H1 (cell line): ENCODE data around the gene LPAR2. TPM values are rescaled to one million over a fixed set of nuclear protein-coding genes. Genes with fewer than 3 reads are reported as not detected.

Experiments
- BRCA1 ChIP-seq: IDR thresholded peaks from 2 replicates; pipeline ENCODE4 v1.6.1; 2012; ENCODE audit warnings: low read depth, low read length, improper control_type of control experiment
- E2F6 ChIP-seq: IDR thresholded peaks from 2 replicates; pipeline ENCODE4 v1.6.1; 2012; ENCODE audit warnings: inconsistent platforms
- EZH2 ChIP-seq: fragments of 200-600 bp; sonication (generic); IDR thresholded peaks from 2 replicates; pipeline ENCODE4 v1.7.1; 2012; ENCODE audit warnings: low read depth, mild to moderate bottlenecking, moderate library complexity, low read length, inconsistent platforms; ENCODE audit not compliant: severe bottlenecking
- GABPA ChIP-seq: IDR thresholded peaks from 2 replicates; pipeline ENCODE4 v1.6.1; 2011; ENCODE audit warnings: mild to moderate bottlenecking, low read length, moderate library complexity, borderline replicate concordance; ENCODE audit not compliant: insufficient read depth
- JUN ChIP-seq: IDR thresholded peaks from 2 replicates; pipeline ENCODE4 v1.6.1; 2011; ENCODE audit warnings: low read depth, mild to moderate bottlenecking, improper control_type of control experiment, low read length
- KDM1A ChIP-seq: fragments of 200-600, 300-600 bp; sonication (generic); IDR thresholded peaks from 2 replicates; pipeline ENCODE4 v1.7.1; 2016; ENCODE audit warnings: mild to moderate bottlenecking, low read length, borderline replicate concordance
- NANOG ChIP-seq: IDR thresholded peaks from 2 replicates; pipeline ENCODE4 v1.6.1; 2011; ENCODE audit warnings: low read length, low read depth, mild to moderate bottlenecking, inconsistent platforms; ENCODE audit not compliant: insufficient read depth, poor library complexity, severe bottlenecking
- POLR2AphosphoS5 ChIP-seq: IDR thresholded peaks from 2 replicates; pipeline ENCODE4 v1.6.1; 2011; ENCODE audit warnings: low read depth, low read length
- RBBP5 ChIP-seq: IDR thresholded peaks from 2 replicates; pipeline ENCODE4 v1.7.1; 2012; ENCODE audit warnings: low read depth, mild to moderate bottlenecking, inconsistent platforms, low read length, moderate library complexity, borderline replicate concordance
- polyA plus RNA-seq, 7 experiments: library from polyadenylated mRNA; depleted of rRNA in 3 of 7; stranded (reverse) in 5 of 7; unstranded in 2 of 7; fragments of >200 nt in 5 of 7; fragments of 200-250 nt in 2 of 7; gene quantifications; 1 replicate in 5 of 7; 2 replicates in 1 of 7; 4 replicates in 1 of 7; pipeline versions ENCODE4 v1.2.1 to v1.2.3, GENCODE V29; 2011 to 2013; ENCODE audit warnings: missing spikeins in 2 of 7, mixed read lengths in 2 of 7
- total RNA-seq: library from RNA; stranded (reverse); fragmentation: NEBNext Ultra II Directional; extraction: Animal tissue kit (Norgen Biotek cat#: 25700); gene quantifications from 2 replicates; pipeline ENCODE4 v1.2.1, GENCODE V29; 2021

The LPAR2 gene
- total and polyA plus RNA-seq, 2 of the 8 experiments (the other 6 are each of a cell fraction or from before 2014, with no cell fraction given), result 47.6 to 70.2 TPM

- no peak for TF ChIP-seq E2F6
- no peak for TF ChIP-seq KDM1A
- no peak for TF ChIP-seq GABPA
- TF ChIP-seq BRCA1, result no peak
- no peak for TF ChIP-seq POLR2AphosphoS5
- no peak for TF ChIP-seq EZH2
- TF ChIP-seq RBBP5, result no peak
- no peak for TF ChIP-seq NANOG
- no peak for TF ChIP-seq JUN
These were observed 34.8 kb upstream of the LPAR2 start (continued) for GRCh38 chr19:19662871-19663255.
